HG03378 (cell line): Measurements from ENCODE around the gene PRDM15.

ENCODE experiments used
- ATAC-seq: cut with Tn5 transposase; IDR thresholded peaks from one replicate; pipeline ENCODE4 v1.9.1; 2021; ENCODE audit warnings: mild to moderate bottlenecking, moderate library complexity; ENCODE audit not compliant: unreplicated experiment

PRDM15 gene

GRCh38 chr21:41907496-41908258, 28.5 kb upstream of the PRDM15 start:
- ATAC-seq = no peak

DNA sequence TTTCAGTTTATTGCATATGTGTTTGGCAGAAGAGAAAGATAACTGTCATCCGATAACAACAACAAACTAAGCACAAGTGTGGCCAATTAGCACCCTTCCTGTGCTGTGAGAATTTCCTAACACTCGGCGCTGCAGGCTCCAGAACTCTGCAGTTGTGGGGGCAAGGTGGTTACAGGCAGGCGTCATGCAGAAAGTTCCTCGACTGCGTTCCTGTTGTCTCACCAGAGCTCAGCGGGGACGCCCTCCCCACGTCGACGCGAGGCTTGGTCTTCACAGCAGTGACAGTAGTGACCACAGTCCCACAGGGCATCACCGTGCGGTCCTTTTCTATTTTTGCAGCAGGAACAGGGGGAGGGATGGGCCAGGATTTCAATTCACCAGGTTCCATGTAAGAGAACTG, 27.6 kb upstream of the PRDM15 start:
- ATAC-seq = no peak

DNA sequence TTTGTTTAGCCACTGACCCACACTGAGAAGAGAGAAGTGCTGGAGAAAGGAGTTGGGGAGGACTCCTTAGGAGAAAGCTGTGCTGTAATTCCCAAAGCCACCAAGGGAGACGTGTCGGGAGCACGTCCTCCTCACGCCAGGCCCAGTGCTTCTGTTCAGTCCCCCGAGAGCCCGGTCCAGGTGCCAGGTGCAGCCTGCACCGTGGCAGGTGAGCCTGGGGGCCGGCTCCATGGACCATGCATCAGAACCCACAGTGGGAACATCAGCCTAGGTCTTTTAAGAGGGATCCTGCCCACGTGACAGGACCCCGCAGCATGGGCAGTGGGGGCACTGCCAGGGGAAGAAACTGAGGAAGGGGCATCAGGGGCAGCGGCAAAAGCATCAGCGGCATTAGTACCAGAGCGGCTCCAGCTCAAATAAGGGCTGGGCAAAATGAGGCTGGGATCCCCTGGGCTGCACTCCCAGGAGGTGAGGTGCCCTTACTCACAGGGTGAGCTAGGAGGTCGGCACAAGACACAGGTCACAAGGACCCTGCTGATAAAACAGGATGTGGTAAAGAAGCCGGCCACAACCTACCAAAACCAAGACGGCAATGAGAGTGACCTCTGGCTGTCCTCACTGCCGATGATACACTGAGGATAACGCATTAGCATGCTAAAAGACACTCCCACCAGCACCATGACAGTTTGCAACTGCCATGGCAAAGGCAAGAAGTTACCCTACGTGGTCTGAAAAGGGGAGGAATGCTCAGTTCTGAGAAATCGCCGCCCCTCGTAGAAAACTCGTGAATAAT, 24.6 kb upstream of the PRDM15 start:
- no peak for ATAC-seq

DNA sequence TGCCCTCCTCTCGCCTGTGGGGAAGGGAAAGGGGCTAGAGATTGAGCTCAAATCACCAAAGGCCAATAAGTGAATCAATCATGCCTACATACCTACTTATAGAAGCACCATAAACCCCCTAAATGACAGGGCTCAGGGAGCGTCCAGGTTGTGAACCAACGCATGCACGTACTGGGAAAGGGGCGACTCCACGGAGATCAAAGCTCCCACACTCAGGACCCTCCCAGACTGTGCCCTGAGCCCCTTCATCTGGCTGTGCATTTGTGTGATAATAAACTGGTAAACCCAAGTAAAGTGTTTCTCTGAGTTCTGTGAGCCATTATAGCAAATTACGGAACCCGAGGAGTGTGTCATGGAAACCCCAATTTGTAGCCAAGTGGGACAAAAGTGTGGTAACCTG, 23.8 kb upstream of the PRDM15 start:
- ATAC-seq = no peak

DNA sequence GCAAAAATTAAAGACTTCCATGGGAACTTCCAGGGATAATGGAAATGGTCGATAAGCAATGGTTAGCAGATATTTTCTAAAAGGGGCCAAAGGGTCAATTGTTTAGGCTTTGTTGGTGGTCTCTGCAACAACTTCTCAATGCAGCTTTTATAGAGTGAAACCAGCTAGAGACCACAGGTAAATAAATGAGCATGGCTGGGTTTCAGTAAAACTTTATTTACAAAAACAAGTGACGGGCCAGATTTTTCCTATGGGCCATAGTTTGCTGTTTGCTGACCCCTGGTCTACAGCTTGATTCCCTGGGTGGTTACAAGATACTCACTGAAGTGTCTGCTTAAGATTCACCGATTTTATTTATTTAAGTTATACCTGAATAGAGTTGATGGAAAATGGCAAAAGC, 22.6 kb upstream of the PRDM15 start:
- ATAC-seq = no peak

DNA sequence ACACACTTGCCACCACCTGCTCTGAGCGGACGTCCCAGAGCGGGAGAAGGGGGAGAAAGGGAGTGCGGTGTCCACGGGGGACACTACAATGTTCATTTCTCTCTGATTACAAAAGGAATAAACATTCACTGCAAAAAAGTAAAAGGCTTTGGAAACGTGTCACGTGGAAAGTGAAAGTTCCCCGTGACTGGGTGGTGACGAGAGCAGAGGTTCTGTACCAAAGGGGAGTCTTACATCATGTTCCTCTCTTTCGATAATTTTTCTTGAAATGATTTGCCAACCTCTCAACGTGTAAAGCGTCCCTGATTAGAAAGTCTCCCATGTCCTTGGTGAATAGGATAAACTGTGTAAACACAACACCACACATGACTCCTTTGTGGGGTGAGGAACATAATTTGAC, 22.0 kb upstream of the PRDM15 start:
- no peak for ATAC-seq

- ATAC-seq = no peak
Measured at GRCh38 chr21:41900401-41900800, 21.3 kb upstream of the PRDM15 start.

DNA sequence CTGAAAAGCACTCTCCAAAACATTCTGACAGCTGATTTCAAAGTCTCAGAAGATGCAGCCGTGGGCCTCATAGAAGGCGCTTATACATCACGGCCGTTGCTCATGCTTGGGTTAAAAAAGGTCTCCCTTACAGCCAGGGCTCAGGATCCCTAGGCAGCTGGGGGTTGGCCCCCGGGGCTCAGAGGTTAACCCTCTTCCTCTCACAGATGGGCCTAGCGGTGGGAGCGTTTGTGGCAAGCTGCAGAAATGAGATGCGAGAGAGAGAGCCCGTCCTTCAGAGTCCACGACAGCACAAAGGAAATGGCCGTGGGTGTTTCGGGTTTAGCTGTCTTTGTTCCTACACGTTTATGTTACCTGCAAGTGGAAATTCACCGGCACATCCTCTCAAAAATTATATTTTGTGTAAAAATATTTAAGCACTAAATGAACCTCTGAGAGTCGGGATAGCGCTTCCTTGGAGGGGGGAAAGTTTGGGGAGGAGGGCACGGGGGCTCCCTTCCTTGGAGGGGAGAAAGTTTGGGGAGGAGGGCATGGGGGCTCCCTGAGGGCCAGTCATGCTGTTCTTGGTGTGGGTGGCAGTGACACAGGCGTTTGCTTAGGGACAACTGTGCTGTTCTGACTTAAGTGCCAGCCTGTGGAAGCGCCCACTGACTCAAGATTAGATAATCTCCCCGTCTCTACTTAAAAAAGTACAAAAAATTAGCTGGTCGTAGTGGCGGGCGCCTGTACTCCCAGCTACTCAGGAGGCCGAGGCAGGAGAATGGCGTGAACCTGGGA, 20.5 kb upstream of the PRDM15 start:
- ATAC-seq = no peak

- no peak for ATAC-seq
Measured at GRCh38 chr21:41898998-41899397, 19.9 kb upstream of the PRDM15 start.

- no peak for ATAC-seq
Measured at GRCh38 chr21:41897700-41898099, 18.6 kb upstream of the PRDM15 start.

DNA sequence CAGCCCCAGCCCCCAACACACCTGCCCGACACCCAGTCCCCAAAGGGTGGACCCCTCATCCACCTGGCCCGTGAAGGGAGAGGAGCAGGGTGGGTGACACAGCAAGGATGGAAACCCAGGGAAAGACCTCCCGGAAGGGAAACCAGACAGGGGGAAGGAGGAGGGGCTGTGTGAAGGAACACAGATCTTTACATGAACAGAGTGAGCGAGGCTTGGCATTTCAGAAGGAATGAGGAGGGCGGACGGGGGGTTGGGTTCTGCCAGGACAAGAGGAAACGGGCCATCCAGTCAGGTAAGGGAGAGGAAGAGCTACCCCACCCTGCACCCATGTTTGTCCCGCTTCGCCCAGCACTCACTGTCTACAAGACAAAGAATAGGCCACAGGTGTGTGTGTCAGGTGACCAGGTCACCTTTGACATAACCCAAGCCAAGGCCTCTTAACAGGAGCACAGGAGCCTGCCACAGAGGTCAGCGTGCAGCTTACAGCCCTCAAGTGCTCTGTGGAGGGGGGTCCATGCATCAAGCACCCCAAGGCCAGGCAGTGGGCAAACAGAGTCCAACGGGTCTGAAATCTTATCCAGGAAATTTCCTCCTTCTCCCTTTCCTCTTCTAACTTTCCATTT, 18.0 kb upstream of the PRDM15 start:
- no peak for ATAC-seq

DNA sequence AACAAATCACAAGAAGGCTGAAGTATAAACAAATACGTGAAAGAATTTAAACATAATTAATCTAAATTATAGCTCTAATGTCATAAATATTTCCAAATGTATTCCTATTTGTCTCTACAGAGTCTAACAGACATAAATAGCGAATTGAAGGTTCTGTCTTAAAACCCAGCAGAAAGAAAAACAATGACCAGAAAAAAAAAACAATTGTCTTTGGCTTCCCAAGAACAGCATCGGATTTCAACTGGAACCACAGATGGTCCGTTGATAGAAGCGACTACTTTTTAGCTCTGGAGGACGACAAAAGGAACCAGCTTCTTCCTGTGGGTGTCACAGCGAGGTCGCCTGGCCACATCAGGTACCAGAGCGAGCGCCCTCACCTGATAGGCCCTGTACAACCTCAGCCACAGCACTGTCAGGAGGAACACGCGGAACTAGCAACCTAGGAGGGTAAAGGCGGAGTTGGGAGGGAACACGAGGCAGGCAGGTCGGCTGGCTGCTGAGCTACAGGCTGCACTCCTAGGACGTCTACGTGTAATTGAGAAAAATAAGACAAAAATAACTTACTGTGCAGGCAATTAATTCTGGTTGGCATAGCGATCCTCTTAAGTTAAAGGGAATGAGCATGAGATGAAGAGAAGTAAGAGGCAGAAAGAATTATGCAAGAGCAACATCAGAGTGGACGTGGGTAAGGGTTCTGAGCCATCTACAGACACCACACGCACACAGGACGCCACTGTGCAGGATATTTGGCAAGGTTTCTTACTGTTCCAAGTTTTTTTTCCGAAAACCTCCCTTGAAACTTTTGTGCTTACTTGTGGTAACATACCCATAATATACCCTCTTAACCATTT, 16.7 kb upstream of the PRDM15 start:
- no peak for ATAC-seq

GRCh38 chr21:41894922-41895557, 15.9 kb upstream of the PRDM15 start:
- no peak for ATAC-seq

DNA sequence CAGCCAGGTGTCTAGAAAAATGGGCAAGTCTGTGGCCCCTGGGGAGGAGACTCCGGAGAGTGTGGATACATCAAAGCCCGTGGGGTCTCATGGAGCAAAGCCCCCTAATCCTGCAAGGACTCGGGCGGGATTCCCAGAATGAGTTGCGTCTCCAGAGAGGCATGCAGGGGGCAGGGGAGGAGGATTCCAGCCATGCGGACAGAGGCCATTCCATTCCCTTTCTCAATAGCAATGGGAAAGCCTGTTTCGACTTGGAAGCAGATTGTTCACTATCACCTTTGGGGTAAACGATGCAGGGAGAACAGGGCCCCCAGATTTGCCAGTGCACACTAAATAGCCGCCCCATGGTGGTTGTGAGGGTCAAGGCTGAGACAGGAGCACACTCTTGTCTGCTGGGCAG, 15.4 kb upstream of the PRDM15 start:
- ATAC-seq = no peak

- ATAC-seq = no peak
Measured at GRCh38 chr21:41892726-41893125, 13.6 kb upstream of the PRDM15 start.

- ATAC-seq = no peak
Measured at GRCh38 chr21:41891132-41891531, 12.0 kb upstream of the PRDM15 start.

- ATAC-seq = no peak
Measured at GRCh38 chr21:41890355-41890754, 11.2 kb upstream of the PRDM15 start.

GRCh38 chr21:41888749-41889376, 9.7 kb upstream of the PRDM15 start:
- ATAC-seq = no peak

DNA sequence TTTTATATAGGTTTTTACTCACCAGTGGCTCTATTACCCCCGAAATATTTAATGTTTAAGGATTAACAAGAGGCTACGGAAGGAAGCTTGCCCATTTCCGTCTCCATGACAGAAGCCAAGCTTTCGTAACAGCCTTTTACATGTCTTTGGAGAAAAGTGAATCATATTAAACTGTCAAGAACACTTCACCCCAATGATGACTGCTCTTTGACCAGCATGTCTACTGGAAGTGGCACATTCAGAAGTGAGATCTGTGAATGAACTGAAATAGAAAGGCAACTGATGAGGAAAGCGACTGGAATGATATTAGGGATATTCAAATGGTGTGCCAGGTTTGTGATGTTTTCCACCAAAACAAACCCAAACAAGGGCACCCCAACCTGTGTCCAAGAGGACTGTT, 8.5 kb upstream of the PRDM15 start:
- ATAC-seq = no peak
